Mucosa of descending colon (tissue), 3 donors: ENCODE data around the gene ZGPAT. TPM values are rescaled to one million over a fixed set of nuclear protein-coding genes. Genes with fewer than 3 reads are reported as not detected.
A peak's percentile ranks its signal among the peaks of the same experiment; 100 is the strongest.

Source experiments
- ATAC-seq: fragments of 200-7000 bp; cut with Tn5 transposase; one replicate; pipeline ENCODE4 v1.9.1; 2020; ENCODE audit warnings: mild to moderate bottlenecking, moderate library complexity
- DNase-seq, 3 donors: peaks; one replicate each; pipeline ENCODE4 v3.0.0-alpha.2; 2020
- H3K36me3 ChIP-seq: fragments of 200-600 bp; one replicate; pipeline ENCODE4 v1.8.0; 2021; ENCODE audit warnings: low read depth, mild to moderate bottlenecking
- H3K4me1 ChIP-seq: fragments of 200-600 bp; one replicate; pipeline ENCODE4 v1.8.0; 2021; ENCODE audit warnings: low read depth, mild to moderate bottlenecking
- H3K4me3 ChIP-seq: fragments of 200-600 bp; one replicate; pipeline ENCODE4 v1.8.0; 2021; ENCODE audit warnings: mild to moderate bottlenecking
- H3K9me3 ChIP-seq: fragments of 200-600 bp; one replicate; pipeline ENCODE4 v1.8.0; 2021; ENCODE audit warnings: mild to moderate bottlenecking
- intact Hi-C, 2 donors: fragments of 100-400 bp; cut with DNase I in 1 of 2; cut with micrococcal nuclease in 1 of 2; formaldehyde crosslinking; loops; one replicate each; pipeline versions ENCODE4 v1.11.0 to v1.11.1; 2022; cut with DNase I, micrococcal nuclease
- total RNA-seq, 3 donors: library from RNA; stranded (reverse); fragmentation: NEBNext Ultra II Directional in 2 of 3; extraction: Animal tissue kit (Norgen Biotek cat#: 25700) in 2 of 3; gene quantifications; one replicate each; pipeline versions ENCODE4 v1.2.1 to v1.2.4, GENCODE V29; 2021 to 2023
- TF ChIP-seq, protein P1 (sequence below): fragments of 200-600 bp; IDR thresholded peaks from one replicate; pipeline ENCODE4 v1.8.0; 2022; ENCODE audit warnings: antibody characterized with exemption, mild to moderate bottlenecking
- donor health status: DM: no; HTN: no; CAD: no; lungs with moderate emphysema.
- donor health status: DM: no; HTN: no; CAD: no.
- donor health status: DM: no; HTN: yes; CAD: no.

The ZGPAT gene
- total RNA-seq, 3 donors from 2014 or later, result 24.3 to 34.0 (median 31.7) TPM

DNA sequence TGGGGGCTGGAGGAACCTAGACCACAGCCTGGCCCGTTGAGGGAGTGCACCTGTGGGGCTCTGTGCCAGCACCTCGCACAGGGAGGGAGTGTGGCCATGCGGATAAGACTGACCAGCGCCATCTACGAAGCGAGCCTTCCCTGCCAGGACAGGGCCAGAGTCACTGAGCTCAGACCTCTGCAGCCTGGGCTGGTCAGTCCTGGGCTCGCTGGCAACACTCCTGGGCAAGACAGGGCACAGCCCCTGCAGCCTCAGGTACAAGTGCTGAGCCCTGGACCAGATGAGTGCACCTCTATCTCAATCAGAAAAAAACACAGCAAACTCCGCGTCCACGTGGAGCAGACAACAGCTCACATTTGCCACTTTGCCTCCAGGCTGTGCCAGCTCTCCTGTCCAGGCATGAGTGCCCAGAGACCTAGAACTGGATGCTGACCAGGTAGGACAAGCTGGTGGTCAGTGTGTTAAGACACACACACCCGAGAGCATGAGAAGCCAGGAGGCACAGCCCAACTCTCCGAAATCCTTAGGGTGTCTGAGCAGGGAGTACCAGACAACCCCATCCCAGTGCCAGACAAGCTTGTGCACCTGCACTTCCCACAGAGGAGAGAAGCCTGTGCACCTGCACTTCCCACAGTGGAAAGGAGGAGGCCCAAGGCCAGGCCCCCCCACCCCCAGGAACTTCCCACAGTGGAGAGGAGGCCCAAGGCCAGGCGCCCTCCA, 4.9 kb upstream of the ZGPAT start:
- no peak for ATAC-seq
- H3K36me3 ChIP-seq, result no peaks in the 10 kb centered on the region
- peaks cover 23% of the 10 kb centered on the region for H3K4me1 ChIP-seq
- peak in 1 of 3 donors; percentile 31 for DNase-seq
- intact Hi-C loops, result no loop called here
- no peaks in the 10 kb centered on the region for H3K9me3 ChIP-seq
- no peak overlapping the region for H3K4me3 ChIP-seq
- TF ChIP-seq, protein P1, sequence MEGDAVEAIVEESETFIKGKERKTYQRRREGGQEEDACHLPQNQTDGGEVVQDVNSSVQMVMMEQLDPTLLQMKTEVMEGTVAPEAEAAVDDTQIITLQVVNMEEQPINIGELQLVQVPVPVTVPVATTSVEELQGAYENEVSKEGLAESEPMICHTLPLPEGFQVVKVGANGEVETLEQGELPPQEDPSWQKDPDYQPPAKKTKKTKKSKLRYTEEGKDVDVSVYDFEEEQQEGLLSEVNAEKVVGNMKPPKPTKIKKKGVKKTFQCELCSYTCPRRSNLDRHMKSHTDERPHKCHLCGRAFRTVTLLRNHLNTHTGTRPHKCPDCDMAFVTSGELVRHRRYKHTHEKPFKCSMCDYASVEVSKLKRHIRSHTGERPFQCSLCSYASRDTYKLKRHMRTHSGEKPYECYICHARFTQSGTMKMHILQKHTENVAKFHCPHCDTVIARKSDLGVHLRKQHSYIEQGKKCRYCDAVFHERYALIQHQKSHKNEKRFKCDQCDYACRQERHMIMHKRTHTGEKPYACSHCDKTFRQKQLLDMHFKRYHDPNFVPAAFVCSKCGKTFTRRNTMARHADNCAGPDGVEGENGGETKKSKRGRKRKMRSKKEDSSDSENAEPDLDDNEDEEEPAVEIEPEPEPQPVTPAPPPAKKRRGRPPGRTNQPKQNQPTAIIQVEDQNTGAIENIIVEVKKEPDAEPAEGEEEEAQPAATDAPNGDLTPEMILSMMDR, result no peak

DNA sequence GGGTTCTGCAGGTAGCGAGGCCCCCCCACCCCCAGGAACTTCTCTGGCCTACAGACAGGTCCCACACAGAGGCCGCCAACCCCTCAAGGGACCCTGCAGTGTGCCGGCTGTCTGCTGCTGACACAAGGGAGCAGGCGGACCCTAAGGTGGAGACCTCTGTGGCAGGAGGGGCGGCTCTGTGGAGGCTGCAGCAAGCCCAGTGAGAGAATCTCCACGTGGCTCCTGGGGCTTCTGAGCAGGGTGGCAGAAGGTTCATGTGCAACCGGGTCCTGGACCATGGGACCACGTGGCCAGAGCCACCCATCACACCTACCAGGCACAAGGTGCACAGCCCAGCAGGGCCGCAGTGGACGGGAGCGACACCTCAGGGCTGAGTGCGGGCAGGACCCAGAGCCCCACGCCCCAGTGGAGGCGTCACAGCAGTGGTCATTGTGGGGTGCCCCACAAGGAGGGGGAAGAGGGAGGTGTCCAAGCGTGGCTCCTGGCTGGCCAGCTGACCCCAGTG, 4.3 kb upstream of the ZGPAT start:
- TF ChIP-seq, protein P1, result no peak
- intact Hi-C loops, result no loop called here
- DNase-seq (peak in 1 of 3 donors; percentile 55), ATAC-seq (no peak)
- Histone ChIP-seq H3K9me3 (no peaks in the 10 kb centered on the region), H3K4me1 (peaks cover 19% of the 10 kb centered on the region), H3K4me3 (no peak overlapping the region), H3K36me3 (no peaks in the 10 kb centered on the region)

DNA sequence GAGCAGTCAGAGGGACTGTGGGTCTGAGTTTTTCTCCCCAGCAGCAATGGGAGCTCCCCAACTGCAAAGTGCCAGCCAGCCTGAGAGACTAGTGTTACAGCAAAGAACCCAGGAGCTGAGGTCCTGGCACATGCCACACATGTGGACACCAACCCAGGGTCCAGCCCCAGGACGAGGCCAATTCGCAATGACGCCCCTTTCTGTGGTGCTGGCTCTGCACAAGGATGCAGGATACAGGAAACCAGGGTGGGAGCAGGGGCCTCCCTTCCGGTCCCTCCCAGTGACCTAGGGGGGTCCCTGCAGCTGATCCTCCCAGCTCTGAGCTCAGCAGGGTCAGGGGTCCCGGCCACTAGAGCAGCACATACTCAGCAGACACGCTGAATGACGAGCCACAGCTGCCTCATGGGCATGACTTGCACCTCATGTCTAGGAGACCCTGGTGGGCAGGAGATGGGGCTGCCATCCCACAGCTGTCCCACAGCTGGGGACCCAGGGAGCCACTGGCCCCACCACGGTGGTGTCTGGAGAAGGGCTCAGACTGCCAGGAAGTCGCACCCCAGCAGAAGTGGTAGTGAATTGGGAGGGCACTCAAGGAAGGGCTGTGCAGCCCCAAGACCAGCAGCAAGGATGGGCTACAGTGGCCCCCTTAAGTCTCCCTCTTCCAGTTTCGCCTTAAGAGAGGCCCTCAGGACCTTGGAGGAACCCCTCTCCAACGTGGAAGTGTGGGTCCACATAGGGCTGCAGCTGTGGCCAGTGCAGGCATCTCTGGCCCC, 3.7 kb upstream of the ZGPAT start:
- H3K9me3 ChIP-seq, result no peaks in the 10 kb centered on the region
- ATAC-seq (no peak), DNase-seq (peak in 1 of 3 donors; percentile 43)
- TF ChIP-seq, protein P1, result no peak
- peaks cover 20% of the 10 kb centered on the region for H3K4me1 ChIP-seq
- H3K4me3 ChIP-seq, result no peak overlapping the region
- H3K36me3 ChIP-seq, result no peaks in the 10 kb centered on the region
- intact Hi-C loops, result no loop called here

DNA sequence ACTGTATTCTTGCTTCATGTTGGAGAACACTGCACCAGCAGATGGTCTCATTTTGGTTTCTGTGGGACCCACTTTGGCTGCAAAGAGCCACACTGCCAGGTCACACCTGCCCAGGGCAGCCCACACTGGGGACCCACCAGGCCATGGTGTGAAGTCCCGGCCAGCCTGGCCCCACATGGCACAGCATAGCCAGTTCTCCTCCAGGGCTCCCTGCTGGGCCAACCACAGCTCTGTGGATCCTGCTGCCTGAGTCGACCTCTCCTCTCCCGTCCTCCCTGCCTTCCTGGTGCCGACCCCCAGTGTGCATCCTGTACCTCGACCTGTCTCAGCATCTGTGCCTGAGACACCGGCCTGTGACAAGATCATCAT, 3.1 kb upstream of the ZGPAT start:
- Histone ChIP-seq H3K9me3 (no peaks in the 10 kb centered on the region), H3K36me3 (no peaks in the 10 kb centered on the region), H3K4me1 (peaks cover 18% of the 10 kb centered on the region), H3K4me3 (no peak overlapping the region)
- no peak for ATAC-seq
- TF ChIP-seq, protein P1, result no peak
- peak in 1 of 3 donors; percentile 47 for DNase-seq
- intact Hi-C loops, result no loop called here

DNA sequence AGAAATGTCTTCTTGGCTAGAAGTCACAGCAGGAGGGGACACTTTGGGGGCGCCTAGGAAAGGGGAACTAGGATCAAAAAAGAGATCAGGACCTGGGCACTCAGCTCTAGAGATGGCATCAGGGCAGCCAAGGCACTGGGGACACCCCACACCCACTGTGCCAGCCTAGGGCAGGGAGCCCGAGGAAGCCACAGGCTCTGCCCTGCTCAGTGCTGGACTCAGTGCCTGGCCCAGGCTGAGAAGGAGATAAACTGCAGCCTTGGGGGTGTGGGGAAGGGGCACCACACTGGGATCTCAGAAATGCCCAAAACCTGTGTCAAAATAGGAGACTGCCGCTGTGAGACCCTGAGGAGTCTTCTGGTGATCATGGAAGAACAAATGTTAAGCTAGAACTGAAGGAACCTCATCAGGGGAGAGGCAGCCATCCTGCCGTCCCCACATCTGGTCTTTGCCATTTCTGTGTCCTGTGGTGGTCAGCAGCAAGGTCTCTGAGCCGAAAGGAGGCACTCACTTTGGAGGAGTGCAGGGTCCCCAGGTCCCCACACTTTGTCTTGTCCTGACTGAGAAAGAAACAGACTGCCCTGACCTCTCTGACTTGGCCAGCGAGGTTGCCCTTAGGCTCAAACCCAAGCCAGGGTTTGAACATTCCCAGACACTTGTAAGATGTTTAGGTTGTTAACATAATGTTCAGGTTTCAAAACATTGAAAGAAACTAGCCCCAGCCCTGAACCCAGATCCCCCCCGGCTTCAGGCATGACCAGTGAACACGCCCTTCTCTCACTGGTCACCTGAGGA, 2.4 kb upstream of the ZGPAT start:
- Histone ChIP-seq H3K9me3 (no peaks in the 10 kb centered on the region), H3K36me3 (no peaks in the 10 kb centered on the region), H3K4me1 (peaks cover 18% of the 10 kb centered on the region), H3K4me3 (no peak overlapping the region)
- no peak for ATAC-seq
- DNase-seq, result peak in 1 of 3 donors; percentile 13
- TF ChIP-seq, protein P1, result no peak
- intact Hi-C loops, result no loop called here
